Measurements from ENCODE around the gene TAGLN2.

Gene TAGLN2

GRCh38 chr1:159943908-159944622 lies 18.8 kb upstream of the TAGLN2 start:
- Histone ChIP-seq H3K4me1 (ENCODE audit: control insufficient read depth in 1 of 2, insufficient read depth in 1 of 2, low read depth in 1 of 2, low read length in 1 of 2) (peaks cover 4 to 8% of the 10 kb centered on the region in 2 experiments), H3K27ac (no peak overlapping the region), H3K9me3 (no peaks in the 10 kb centered on the region), H3K27me3 (peaks cover 62% of the 10 kb centered on the region), H3K4me3 (ENCODE audit: low read depth in 1 of 2, low read length in 1 of 2) (no peak overlapping the region), H3K36me3 (no peaks in the 10 kb centered on the region)
- TF ChIP-seq CTCF (IDR thresholded peaks at IDR 0.05) = no peak

- Histone ChIP-seq H3K9me3 (no peaks in the 10 kb centered on the region), H3K27me3 (peaks cover 62% of the 10 kb centered on the region), H3K27ac (no peak overlapping the region), H3K36me3 (no peaks in the 10 kb centered on the region), H3K4me3 (ENCODE audit: low read depth in 1 of 2, low read length in 1 of 2) (no peak overlapping the region), H3K4me1 (ENCODE audit: control insufficient read depth in 1 of 2, insufficient read depth in 1 of 2, low read depth in 1 of 2, low read length in 1 of 2) (peaks cover 7 to 10% of the 10 kb centered on the region in 2 experiments)
- TF ChIP-seq CTCF (IDR thresholded peaks at IDR 0.05) = no peak
These were observed 18.0 kb upstream of the TAGLN2 start for GRCh38 chr1:159943278-159943640.

DNA sequence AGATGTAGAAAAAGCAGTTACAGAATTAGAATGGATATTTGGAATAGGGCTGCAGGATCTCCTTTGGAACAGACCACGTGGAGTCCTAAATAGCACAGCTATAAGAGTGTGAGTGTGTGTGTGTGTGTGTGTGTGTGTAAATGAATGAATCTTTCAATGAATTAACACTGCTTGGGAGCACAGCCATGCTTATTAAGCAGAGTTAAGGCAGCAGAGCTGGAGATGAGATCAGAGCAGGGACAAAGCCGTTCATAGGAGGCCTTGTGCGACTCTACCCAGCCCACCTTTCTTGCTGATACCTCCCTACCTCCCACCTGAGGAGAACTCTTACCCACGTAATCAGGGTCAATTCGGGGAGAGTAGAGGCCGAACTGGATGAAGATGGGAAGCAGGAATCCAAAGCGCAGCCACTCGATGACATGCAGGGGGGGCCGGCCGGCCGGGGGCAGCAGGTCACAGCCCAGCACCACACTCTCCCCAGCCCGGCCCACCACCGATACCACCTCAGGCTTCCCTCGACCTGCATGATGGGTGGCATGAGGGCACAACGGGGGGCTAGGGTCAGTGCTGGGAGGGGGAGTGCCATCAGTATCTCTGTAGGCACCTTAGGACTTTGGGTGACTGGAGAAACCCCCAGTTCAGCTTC lies 17.4 kb upstream of the TAGLN2 start:
- no peak for TF ChIP-seq CTCF (IDR thresholded peaks at IDR 0.05)
- H3K9me3 ChIP-seq = no peaks in the 10 kb centered on the region
- no peak overlapping the region for H3K27ac ChIP-seq
- peaks cover 12 to 15% of the 10 kb centered on the region in 2 experiments for H3K4me1 ChIP-seq (ENCODE audit: control insufficient read depth in 1 of 2, insufficient read depth in 1 of 2, low read depth in 1 of 2, low read length in 1 of 2)
- H3K27me3 ChIP-seq = peaks cover 57% of the 10 kb centered on the region
- H3K36me3 ChIP-seq = no peaks in the 10 kb centered on the region
- H3K4me3 ChIP-seq (ENCODE audit: low read depth in 1 of 2, low read length in 1 of 2) = no peak overlapping the region

- Histone ChIP-seq H3K27ac (no peak overlapping the region), H3K9me3 (no peaks in the 10 kb centered on the region), H3K4me3 (ENCODE audit: low read depth in 1 of 2, low read length in 1 of 2) (no peak overlapping the region), H3K27me3 (peaks cover 49% of the 10 kb centered on the region), H3K36me3 (no peaks in the 10 kb centered on the region), H3K4me1 (ENCODE audit: control insufficient read depth in 1 of 2, insufficient read depth in 1 of 2, low read depth in 1 of 2, low read length in 1 of 2) (peaks cover 21 to 24% of the 10 kb centered on the region in 2 experiments)
- TF ChIP-seq CTCF (IDR thresholded peaks at IDR 0.05) = no peak
These were observed 16.6 kb upstream of the TAGLN2 start for GRCh38 chr1:159941591-159942560.

DNA sequence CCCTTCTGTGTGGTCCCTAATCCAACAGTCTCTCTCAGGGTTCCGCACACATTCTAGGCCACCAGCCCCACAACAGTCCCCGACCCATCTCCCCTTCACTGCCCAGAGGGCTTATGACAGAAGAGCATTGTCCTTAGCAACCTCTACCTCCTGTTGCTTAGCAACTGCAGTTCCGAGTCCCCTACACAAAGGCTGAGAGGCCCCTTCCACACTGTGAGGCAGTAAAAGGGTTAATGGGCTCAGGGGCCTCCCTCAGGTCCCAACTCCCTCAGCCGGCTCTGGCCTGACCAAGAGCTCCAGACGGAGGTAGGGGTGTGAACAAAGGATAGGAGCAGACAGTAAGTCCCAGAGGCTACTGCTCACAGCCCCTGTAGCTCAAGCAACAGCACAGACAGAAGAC lies 15.8 kb upstream of the TAGLN2 start:
- Histone ChIP-seq H3K4me1 (ENCODE audit: control insufficient read depth in 1 of 2, insufficient read depth in 1 of 2, low read depth in 1 of 2, low read length in 1 of 2) (peaks cover 29 to 31% of the 10 kb centered on the region in 2 experiments), H3K4me3 (ENCODE audit: low read depth in 1 of 2, low read length in 1 of 2) (no peak overlapping the region), H3K27ac (no peak overlapping the region), H3K27me3 (peaks cover 41% of the 10 kb centered on the region), H3K36me3 (no peaks in the 10 kb centered on the region), H3K9me3 (no peaks in the 10 kb centered on the region)
- no peak for TF ChIP-seq CTCF (IDR thresholded peaks at IDR 0.05)
